Neural crest cell (in vitro differentiated cells): ENCODE measurements around the gene TMEM135. TPM values are rescaled to one million over a fixed set of nuclear protein-coding genes. Genes with fewer than 3 reads are reported as not detected.
A peak's percentile ranks its signal among the peaks of the same experiment; 100 is the strongest.

Source experiments
- DNase-seq: peaks from one replicate; pipeline ENCODE4 v3.0.0; 2021; ENCODE audit warnings: low read depth, mixed read lengths, low spot score
- H3K27ac Mint-ChIP-seq: one replicate; pipeline ENCODE4 v1.8.0; 2021; ENCODE audit warnings: mild to moderate bottlenecking, mixed read lengths; ENCODE audit not compliant: unreplicated experiment
- H3K27me3 Mint-ChIP-seq: 2 replicates; pipeline ENCODE4 v1.8.0; 2021; ENCODE audit warnings: low read depth, mild to moderate bottlenecking, mixed read lengths
- H3K36me3 Mint-ChIP-seq: 2 replicates; pipeline ENCODE4 v1.8.0; 2021; ENCODE audit warnings: low read depth, mild to moderate bottlenecking, mixed read lengths
- H3K4me1 Mint-ChIP-seq: 2 replicates; pipeline ENCODE4 v1.8.0; 2021; ENCODE audit warnings: mixed read lengths
- H3K4me3 Mint-ChIP-seq: one replicate; pipeline ENCODE4 v1.8.0; 2021; ENCODE audit warnings: mild to moderate bottlenecking, mixed read lengths
- H3K9me3 Mint-ChIP-seq: 2 replicates; pipeline ENCODE4 v1.8.0; 2021; ENCODE audit warnings: mixed read lengths
- CTCF ChIP-seq: fragments of 200-600 bp; sonication (generic); conservative IDR thresholded peaks from 2 replicates; pipeline ENCODE4 v1.5.0; 2021; ENCODE audit warnings: antibody characterized with exemption, mild to moderate bottlenecking
- total RNA-seq: library from RNA; stranded (reverse); gene quantifications from 2 replicates; pipeline ENCODE4 v1.2.1, GENCODE V29; 2021

The TMEM135 gene
- total RNA-seq, 1 donor from 2014 or later: 39.5 TPM

- no peak overlapping the region for H3K27ac Mint-ChIP-seq
- H3K9me3 Mint-ChIP-seq: no peaks in the 10 kb centered on the region
- peak overlapping the region; percentile 97 for H3K4me3 Mint-ChIP-seq
- H3K27me3 Mint-ChIP-seq: no peaks in the 10 kb centered on the region
- no peaks in the 10 kb centered on the region for H3K36me3 Mint-ChIP-seq
- H3K4me1 Mint-ChIP-seq: peaks cover 66% of the 10 kb centered on the region
- TF ChIP-seq CTCF: no peak
- no peak for DNase-seq
Observed at GRCh38 chr11:87035976-87036583, 1.7 kb upstream of the TMEM135 start.

GRCh38 chr11:87036756-87037449 is 831 bp upstream of the TMEM135 start:
- peaks cover 72% of the 10 kb centered on the region for H3K4me1 Mint-ChIP-seq
- no peak for DNase-seq

GRCh38 chr11:87038235-87038977 is 672 bp downstream of the TMEM135 start:
- Mint-ChIP-seq H3K27me3 (no peaks in the 10 kb centered on the region), H3K27ac (peak overlapping the region; percentile 97), H3K9me3 (peaks cover 9% of the 10 kb centered on the region), H3K4me1 (peaks cover 78% of the 10 kb centered on the region), H3K36me3 (peaks cover 10% of the 10 kb centered on the region), H3K4me3 (peak overlapping the region; percentile 97)
- no peak for DNase-seq
- TF ChIP-seq CTCF: no peak

More at GRCh38 chr11:87036756-87037449, 831 bp upstream of the TMEM135 start:
- TF ChIP-seq CTCF: no peak
- H3K4me3 Mint-ChIP-seq: peak overlapping the region; percentile 97
- H3K27ac Mint-ChIP-seq: peak overlapping the region; percentile 87
- peaks cover 5% of the 10 kb centered on the region for H3K36me3 Mint-ChIP-seq
- H3K9me3 Mint-ChIP-seq: peaks cover 5% of the 10 kb centered on the region
- no peaks in the 10 kb centered on the region for H3K27me3 Mint-ChIP-seq

- DNase-seq: no peak
- Mint-ChIP-seq H3K36me3 (peaks cover 16% of the 10 kb centered on the region), H3K9me3 (peaks cover 9% of the 10 kb centered on the region), H3K4me3 (peak overlapping the region; percentile 97), H3K4me1 (peaks cover 70% of the 10 kb centered on the region), H3K27me3 (no peaks in the 10 kb centered on the region), H3K27ac (no peak overlapping the region)
- no peak for TF ChIP-seq CTCF
Observed at GRCh38 chr11:87039371-87039770, 1.6 kb downstream of the TMEM135 start.

- H3K9me3 Mint-ChIP-seq: peaks cover 18% of the 10 kb centered on the region
- no peak overlapping the region for H3K27ac Mint-ChIP-seq
Observed at GRCh38 chr11:87043894-87044293, 6.2 kb downstream of the TMEM135 start.

More at GRCh38 chr11:87043894-87044293, 6.2 kb downstream of the TMEM135 start:
- H3K4me1 Mint-ChIP-seq: peaks cover 36% of the 10 kb centered on the region
- peaks cover 35% of the 10 kb centered on the region for H3K36me3 Mint-ChIP-seq
- no peaks in the 10 kb centered on the region for H3K27me3 Mint-ChIP-seq
- TF ChIP-seq CTCF: no peak
- DNase-seq: no peak
- H3K4me3 Mint-ChIP-seq: no peak overlapping the region
